HT1080 (cell line): ENCODE data around the gene ZNRF1. TPM values are rescaled to one million over a fixed set of nuclear protein-coding genes. Genes with fewer than 3 reads are reported as not detected.
"Not testable (repeated sequence)": the region's sequence is repeated elsewhere in the genome, so short reads cannot be mapped to it uniquely, and the experiment has no call there.

ENCODE experiments used
- DNase-seq: peaks from one replicate; pipeline ENCODE4 v3.0.0-alpha.2; 2015; ENCODE audit warnings: low read depth
- polyA plus RNA-seq, 2 experiments: library from polyadenylated mRNA; depleted of rRNA; stranded (reverse); fragments of >200 nt; gene quantifications; 2 replicates each; pipeline ENCODE4 v1.2.3, GENCODE V29; 2015
- total RNA-seq: library from RNA; depleted of rRNA; stranded (reverse); fragments of >200 nt; shearing (Covaris generic); gene quantifications from 2 replicates; pipeline ENCODE4 v1.2.3, GENCODE V29; 2014; rRNA removed

ZNRF1 gene
- total RNA-seq, result 27.8 and 29.5 TPM in 2 replicates
- polyA plus RNA-seq (2015; cell fraction: cytosol; rRNA removed), result 35.5 and 43.1 TPM in 2 replicates
- polyA plus RNA-seq (2015; cell fraction: nucleus; rRNA removed), result 20.9 and 22.7 TPM in 2 replicates

DNA sequence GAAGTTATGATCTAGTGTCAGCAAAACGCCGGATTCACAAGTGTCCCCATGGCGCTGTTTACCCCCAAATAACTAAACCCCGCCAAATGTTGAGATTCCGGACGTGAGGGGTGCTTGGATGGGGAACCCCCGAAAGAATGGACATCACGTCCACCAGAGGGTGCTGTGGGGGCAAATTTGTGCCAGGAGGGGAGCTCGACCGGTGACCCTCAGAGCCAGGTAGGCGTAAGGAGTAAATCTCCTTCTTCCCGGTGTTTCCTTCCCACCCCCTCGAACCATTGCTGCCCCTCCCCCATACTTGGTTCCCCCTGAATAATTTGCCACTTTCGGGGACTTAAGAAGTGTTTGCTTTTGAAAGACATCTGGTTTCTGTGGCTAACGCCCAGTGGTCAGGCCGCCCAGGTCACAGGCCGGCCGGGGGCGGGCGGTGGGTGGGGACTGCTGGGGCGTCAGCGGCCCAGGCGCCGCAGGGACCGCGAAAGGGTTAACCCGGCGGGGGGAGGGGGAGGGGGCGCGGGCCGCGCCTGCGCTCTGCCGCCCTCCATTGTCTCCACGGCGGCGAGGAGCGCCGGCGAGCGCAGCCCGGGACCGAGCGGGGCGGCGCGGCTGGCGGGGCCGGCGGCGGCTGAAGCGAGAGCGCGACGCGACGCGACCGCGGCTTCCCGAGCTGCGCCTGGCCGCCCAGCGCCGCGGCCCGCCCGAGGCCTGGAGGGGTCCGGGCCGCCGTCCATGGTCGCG is at the start of gene ZNRF1:
Gene ZNRF1, plus strand, starts transcription at position 544 of the 738 bp plus-strand sequence. CDS start 648 bp downstream, outside the sequence.
- DNase-seq, result peak; percentile 67

DNA sequence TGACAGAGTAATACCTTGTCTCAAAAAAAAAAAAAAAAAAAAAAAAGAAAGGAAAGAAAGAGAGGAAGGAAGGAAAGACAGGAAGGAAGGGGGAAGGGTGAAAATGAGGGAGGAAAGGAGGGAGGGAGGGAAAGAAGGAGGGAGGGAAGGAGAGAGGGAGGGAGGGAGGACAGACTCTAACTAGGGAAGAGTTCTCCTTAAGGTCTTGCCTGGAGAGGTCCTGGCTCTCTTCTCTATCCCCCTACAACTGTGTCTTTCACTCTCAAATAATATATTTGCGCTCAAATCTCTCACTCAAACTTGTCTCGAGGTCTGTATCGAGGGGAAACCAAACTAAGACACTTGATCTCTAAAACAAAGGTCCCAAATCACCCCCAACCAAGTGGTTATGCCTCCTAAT is 49.5 kb upstream of the ZNRF1 start:
- DNase-seq, result no peak

DNA sequence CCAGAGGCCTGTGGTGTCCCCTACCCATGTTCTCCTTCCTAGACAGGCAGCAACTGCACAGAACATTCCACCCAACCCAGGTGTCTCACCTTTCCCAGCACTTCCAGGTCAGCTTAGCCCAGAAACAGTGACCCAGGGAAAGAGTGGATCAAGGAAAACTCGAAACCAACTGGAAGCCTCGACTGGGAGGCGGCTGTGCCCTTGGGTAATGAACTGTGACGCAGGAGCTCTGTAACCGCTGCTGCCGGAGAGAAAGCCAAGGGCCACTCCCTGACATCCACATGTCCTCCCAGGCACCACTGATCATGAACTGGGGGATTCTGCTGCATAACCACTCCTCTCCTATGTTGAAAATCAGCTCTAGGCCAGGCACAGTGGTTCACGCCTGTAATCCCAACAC is 48.3 kb upstream of the ZNRF1 start:
- DNase-seq, result no peak

DNA sequence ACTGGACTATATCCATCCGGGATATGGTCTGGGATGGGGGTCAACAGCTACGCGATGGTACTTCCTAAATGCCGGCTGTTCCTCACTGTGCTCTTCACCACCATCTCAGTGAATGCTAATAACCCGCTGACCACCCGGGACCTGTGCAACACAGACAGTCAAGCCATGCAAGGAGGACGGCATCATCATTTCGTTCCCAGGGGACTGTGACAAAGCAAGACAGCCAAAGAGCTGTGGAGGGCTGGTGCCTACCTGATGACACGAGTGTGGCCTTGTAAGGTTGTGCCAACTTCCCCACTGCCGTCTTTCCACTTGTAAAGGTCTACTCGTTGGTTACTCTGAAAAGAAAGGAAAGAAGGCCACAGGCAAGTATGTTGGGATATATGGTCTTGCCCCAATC is 47.6 kb upstream of the ZNRF1 start:
- no peak for DNase-seq

DNA sequence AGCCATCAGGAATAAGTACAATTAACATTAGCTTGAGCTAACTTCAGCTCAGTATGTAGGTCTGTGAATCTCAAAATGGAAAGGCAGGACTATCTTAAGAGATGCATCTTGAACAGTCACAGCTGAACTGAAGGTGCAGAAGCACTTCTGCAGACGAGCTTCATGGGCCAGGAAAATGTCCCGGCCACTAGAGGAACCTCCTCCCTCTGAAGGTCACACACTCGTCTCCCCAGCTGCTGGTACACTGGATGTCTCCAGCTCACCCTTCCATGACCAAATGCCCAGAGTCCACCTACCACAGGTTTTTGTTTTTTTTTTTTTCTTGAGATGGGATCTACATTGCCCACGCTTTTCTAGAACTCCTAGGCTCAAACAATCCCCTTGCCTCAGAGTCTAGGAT is 47.1 kb upstream of the ZNRF1 start:
- DNase-seq, result no peak

DNA sequence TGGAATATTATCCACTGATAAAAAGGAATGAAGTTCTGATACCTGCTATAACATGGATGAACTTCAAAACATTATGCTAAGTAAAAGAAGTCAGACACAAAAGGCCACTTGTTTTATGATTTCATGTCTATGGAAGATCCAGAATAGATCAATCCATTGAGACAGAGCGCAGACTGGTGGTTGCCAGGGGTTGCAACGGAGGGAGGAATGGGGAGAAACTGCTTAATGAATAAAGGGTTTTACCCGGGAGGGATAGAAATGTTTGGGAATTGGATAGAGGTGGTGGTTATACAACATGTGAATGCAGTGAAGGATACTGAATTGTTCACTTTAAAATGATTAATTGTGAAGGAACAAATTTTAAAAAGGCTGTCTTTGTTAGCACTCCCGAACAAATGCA is 44.1 kb upstream of the ZNRF1 start:
- no peak for DNase-seq

DNA sequence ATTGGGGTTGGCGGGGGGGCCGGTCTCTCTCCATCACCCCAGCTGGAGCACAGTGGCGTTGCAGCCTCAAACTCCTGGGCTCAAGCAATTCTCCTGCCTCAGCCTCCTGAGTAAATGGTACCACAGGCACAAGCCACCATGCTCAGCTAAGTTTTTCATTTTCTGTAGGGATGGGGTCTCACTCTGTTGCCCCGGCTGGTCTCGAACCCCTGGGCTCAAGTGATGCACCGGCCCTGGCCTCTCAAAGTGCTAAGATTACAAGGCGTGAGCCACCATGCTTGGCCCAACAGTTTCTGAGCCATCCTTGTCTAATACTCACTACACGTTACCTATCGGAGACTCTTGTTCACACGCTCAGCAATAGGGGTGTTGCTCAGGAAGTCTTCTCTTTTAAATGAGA is 25.5 kb upstream of the ZNRF1 start:
- DNase-seq, result no peak

DNA sequence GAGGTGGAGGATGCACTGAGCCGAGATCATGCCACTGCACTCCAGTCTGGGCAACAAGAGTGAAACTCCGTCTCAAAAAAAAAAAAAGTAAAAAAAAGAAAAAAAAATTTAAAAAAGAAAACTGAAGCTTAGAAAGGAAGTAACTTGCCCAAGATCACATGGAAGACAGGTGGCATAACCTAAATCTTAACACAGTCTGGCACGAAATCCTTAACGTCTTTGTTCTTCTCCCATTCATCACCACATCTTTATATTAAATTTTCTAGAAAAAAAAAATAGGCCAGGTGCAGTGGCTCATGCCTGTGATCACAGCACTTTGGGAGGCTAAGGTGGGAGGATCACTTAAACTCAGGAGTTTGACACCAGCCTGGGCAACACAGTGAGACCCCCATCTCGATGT is 23.2 kb upstream of the ZNRF1 start:
- no peak for DNase-seq

DNA sequence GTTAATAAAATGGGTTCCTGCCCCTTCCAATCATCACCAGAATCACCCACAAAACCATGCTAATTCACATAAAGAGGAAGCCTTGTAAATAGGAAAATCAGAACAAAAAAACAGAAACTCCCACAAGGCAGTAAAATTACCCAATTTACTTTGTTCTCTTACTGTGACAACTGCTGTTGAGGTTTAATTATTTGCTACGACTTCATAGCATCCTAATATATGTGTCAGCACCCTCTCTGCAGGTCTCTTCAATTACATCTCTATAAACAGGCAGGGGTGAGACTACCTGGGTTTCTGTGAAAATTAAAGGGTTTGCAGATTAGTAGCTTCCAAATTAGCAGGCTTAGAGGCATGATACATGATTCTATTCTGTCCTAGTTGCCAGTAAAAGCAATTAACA is 16.6 kb upstream of the ZNRF1 start:
- no peak for DNase-seq

DNA sequence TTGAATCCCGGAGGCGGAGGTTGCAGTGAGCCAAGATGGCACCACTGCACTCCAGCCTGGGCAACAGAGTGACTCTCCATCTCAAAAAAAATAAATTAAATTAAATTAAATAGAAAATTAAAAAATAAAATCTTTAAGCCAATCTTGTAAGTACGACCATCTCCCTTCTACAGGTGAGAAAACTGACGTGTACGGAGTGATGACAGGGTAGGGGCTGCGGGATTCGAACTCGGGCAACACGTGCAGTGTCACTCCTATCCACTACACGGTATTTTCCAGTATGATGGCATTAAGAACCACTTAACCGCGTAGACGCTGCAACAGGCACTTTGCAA is 14.7 kb upstream of the ZNRF1 start:
- no peak for DNase-seq

DNA sequence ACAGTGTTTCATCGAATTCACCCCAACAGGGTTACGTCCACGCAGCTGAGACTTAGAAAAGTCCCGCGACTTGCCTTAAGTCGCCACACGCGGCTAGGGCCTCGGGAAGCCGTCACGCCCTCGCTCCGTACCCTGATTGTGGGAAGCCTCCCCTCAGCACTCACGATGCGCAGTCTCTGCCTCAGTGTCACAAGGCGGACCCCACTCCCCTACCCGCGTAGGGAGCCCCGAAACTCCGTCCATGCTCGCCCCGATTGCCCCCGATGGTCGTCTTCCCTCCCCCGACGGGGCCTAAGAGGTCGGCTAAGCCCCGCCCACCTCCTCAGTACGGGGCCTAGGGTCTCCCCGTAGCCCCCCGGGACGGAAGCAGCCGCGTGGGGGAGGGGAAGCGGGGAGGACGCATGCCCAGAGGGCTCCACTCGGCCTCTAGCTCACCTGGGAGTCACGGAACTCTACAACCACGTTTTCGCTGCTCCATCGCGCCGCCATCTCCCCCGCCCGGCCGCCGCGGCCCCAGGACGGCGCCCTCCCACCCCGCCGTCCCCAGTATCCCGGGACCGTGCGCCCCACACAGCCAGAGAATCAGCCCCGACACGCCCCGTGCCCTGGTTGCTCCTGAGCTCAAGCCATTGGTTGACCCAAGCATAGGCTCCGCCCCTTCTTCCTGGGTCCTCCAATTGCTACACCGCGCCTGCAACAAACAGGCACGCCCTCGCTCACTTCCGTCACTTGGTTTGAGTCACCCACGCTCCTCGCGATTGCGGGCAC is 14.1 kb upstream of the ZNRF1 start, which contains the start of gene WDR59:
Gene WDR59, minus strand, starts transcription at position 595 of the 768 bp plus-strand sequence. Its CDS starts 106 bp downstream, at position 489.
- peak; percentile 98 for DNase-seq

DNA sequence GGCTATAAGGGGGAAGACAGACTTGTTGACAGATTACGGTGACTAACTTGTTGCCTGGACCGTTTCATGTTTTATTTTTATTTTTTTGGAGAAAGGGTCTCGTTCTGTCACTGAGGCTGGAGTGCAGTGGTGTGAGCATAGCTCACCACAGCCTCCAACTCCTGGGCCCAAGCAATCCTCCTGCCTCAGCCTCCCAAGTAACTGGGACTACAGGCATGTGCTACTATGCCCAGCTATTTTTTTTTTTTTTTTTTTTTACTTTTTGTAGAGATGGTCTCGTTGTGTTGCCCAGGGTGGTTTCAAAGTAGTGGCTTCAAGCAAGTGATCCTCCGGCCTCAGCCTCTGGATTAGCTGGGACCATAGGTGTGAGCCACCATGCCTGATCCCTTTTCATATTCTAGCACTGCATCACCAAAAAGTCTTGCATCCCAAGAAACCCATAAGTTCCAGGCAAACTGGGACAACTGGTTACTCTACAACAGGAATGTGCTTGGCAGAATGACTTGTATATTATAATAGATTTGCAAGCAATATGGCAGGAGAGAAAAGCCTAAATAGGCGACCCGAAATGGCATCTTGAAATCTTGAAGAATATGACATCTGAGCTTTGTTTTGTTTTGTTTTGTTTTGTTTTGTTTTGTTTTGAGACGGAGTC is 11.7 kb upstream of the ZNRF1 start:
- DNase-seq, result no peak

DNA sequence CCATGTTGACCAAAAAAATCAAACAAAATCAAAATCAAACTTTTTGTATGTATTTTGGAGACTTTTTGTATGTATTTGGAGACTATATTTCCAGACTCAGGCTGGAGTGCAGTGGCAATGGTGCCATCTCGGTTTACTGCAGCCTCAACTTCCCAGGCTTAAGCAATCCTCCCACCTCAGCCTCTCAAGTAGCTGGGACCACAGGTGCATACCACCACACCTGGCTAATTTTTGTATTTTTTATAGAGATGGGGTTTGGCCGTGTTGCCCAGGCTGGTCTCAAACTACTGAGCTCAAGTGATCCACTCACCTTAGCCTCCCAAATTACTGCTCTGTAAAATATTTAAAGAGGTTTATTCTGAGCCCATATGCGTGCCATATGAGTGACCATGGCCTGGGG is 9.0 kb upstream of the ZNRF1 start:
- DNase-seq, result not testable (repeated sequence)

DNA sequence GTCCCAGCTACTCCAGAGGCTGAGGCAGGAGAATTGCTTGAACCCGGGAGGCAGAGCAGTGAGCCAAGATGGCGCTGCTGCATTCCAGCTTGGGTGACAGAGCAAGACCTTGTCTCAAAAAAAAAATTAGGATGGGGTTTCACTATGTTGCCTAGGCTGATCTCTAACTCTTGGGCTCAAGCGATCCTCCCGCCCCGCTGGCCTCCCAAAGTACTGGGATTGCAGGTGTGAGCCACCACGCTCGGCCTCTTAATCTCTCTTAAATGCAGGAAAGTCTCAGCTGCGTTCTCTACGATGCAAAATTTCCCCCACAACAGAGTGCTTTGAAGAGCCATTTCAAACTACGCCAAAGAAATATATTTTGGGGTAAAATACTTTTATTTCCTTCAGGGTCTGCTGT is 8.0 kb upstream of the ZNRF1 start:
- DNase-seq, result no peak

DNA sequence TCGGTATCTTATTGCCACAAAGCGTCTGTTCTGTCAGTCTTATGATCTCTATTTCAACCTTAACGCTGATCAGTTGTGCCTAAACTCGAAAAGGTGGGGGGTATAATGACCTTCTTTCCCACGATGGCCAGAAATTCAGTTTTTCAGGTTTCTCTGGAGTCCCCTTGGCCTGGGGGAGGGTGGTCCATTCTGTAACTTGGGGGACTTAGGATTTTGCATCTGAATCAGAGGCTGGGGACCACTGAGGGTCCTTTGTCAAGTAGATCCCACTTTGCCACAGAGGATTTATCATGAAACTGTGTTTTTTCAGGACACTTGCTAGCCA is 7.6 kb upstream of the ZNRF1 start:
- DNase-seq, result no peak

DNA sequence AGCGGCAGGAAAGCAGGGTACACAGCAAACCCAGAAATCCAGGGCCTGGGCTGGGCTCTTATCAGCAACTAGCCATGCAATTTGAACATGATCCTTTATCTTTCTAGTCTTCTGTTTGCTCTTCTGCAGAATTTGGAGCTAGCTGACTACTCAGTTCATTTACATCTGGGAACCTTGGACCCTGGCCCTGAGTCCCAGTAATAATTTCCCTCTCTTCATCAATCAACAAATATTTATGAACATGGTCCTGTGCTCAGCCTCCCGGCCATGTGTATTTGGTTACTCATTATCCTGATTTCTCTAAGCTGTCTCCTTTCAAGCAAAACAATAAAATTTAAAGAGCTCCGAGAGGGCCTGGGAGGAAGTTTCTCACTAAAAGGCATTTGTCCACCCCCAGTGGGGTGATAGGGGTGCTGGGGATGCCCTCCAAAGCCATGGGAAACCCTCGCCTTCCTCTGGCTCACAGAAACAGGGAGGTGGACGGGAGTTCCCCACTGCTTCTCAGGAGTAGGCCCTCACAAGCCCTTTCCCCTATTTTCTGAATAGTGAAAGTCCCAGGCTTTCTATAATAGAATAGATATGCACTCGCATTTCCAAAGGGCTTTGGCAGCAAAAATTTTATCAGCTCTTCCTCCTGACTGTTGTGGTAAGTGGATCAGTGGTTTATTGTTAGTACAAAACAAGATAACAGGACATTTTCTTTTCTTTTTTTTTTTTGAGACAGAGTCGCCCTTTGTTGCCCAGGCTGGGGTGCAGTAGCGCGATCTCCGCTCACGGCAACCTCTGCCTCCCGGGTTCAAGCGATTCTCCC is 7.0 kb upstream of the ZNRF1 start:
- no peak for DNase-seq

DNA sequence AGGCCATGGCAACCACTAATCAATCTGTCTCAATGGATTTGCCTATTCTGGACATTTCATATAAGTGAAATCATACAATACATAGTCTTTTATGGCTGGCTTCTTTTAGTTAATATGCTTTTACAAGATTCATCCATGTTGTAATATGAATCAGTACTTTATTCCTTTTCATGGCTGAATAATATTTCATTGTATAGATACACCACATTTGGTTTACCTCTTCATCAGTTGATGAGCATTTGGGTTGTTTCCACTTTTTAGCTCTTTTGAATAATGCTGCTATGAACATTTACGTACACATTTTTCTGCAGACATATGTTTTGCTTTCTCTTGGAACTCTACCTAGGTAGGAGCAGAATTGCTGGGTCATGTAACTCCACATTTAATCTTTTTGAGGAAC is 2.8 kb upstream of the ZNRF1 start:
- no peak for DNase-seq

DNA sequence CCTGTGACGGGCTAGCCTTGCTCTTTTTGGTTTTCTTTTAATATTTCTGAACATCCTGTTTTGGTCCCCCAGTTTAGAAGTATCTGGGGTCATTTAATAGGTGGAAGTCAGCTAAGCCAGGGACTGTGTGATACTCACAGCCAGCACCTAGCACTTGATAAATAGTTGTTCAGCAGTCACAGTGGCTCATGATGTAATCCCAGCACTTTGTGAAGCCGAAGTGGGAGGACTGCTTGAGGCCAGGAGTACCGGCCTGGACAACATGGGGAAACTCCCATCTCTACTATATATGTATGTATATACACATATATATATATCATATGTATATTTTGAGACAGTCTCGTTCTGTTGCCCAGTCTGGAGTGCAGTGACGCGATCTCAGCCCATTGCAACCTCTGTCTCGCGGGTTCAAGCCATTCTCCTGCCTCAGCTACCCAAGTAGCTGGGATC is 1.8 kb upstream of the ZNRF1 start:
- no peak for DNase-seq

DNA sequence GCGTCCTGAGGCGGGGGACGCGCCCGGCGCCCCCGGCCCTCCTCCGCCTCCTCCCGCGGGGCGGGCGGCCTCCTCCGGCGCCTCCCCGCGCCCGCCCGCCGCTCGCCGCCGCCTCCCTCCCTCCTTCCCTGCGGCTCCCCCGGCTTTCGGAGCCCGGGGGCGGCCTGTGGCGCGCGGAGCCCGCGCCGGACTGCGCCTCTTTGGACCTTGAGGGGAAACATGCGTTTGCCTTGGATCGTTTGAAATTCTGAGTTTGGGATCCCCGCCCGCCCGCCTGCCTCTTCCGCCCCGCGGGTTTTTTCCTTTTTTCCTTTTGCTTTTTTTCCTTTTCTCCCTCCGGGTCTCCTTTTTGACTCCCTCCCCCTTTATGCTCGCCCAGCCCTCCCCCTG is 390 bp downstream of the ZNRF1 start:
- no peak for DNase-seq

DNA sequence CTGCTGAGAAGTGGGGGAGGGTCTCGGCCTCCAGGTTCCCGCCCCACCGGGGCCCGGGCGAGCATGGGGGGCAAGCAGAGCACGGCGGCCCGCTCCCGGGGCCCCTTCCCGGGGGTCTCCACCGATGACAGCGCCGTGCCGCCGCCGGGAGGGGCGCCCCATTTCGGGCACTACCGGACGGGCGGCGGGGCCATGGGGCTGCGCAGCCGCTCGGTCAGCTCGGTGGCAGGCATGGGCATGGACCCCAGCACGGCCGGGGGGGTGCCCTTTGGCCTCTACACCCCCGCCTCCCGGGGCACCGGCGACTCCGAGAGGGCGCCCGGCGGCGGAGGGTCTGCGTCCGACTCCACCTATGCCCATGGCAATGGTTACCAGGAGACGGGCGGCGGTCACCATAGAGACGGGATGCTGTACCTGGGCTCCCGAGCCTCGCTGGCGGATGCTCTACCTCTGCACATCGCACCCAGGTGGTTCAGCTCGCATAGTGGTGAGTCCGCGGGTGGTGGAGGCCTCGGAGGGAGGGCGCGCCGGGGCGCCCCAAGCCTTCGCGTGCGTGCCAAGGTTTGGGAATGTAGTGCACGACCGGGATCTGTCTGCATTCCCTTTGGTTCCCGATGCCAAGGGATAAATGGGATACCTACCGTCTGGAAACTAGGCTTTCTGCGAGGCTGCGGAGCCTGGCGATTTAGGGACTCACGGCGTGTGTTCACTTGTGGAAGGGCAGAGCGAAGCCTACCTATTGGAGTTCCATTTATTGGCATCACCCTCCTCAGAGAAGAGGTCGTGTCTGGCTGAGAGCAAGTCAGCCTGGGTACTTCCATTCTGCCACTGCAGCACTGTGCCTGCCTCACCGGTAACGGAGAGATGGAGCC is 1.0 kb downstream of the ZNRF1 start:
- DNase-seq, result no peak
